ENCODE results near the gene ANKS4B. TPM values are rescaled to one million over a fixed set of nuclear protein-coding genes. Genes with fewer than 3 reads are reported as not detected.
"Not testable (repeated sequence)": the region's sequence is repeated elsewhere in the genome, so short reads cannot be mapped to it uniquely, and the experiment has no call there.

ANKS4B gene
- polyA plus RNA-seq, 3 donors, result not detected

- Histone ChIP-seq H3K9me3 (replicated peaks in 1 of 2; ENCODE audit: control insufficient read depth in 1 of 2, insufficient read depth in 1 of 2, low read length in 2 of 2) (peaks cover 10 to 25% of the 10 kb centered on the region in 2 donors), H2AFZ (ENCODE audit: insufficient read depth, low read depth, low read length, poor library complexity, severe bottlenecking) (no peak overlapping the region), H3K36me3 (replicated peaks in 1 of 2; ENCODE audit: control insufficient read depth in 1 of 2, insufficient read depth in 2 of 2, low read length in 2 of 2) (no peaks in the 10 kb centered on the region), H3K4me1 (ENCODE audit: control insufficient read depth in 1 of 2, insufficient read depth in 2 of 2, low read length in 2 of 2) (peaks cover 6 to 8% of the 10 kb centered on the region in 2 donors), H3K4me3 (replicated peaks in 1 of 3; ENCODE audit: low read depth in 2 of 3, low read length in 3 of 3) (no peak overlapping the region), H3K9ac (ENCODE audit: insufficient read depth, low read length, poor library complexity, severe bottlenecking) (no peak overlapping the region), H3K27me3 (ENCODE audit: control insufficient read depth in 2 of 2, insufficient read depth in 2 of 2, low read length in 2 of 2) (peaks cover 44 to 70% of the 10 kb centered on the region in 2 donors), H4K20me1 (ENCODE audit: insufficient read depth, low read length) (no peaks in the 10 kb centered on the region), H3K4me2 (replicated peaks; ENCODE audit: extremely low read depth, low read length, poor library complexity, severe bottlenecking) (no peak overlapping the region), H3K27ac (ENCODE audit: low read depth in 1 of 2, low read length in 2 of 2) (no peak overlapping the region), H3K79me2 (ENCODE audit: insufficient read depth, low read length) (no peaks in the 10 kb centered on the region)
- Mint-ChIP-seq H3K27me3 (ENCODE audit: low read depth in 3 of 3) (peaks cover 42 to 64% (median 61%) of the 10 kb centered on the region in 3 donors), H3K36me3 (peaks cover 0 to 7% of the 10 kb centered on the region in 2 donors), H3K9me3 (peaks cover 12 to 33% (median 26%) of the 10 kb centered on the region in 7 donors), H3K4me3 (no peak overlapping the region), H3K4me1 (peaks cover 7% of the 10 kb centered on the region), H3K27ac (no peak overlapping the region)
- intact Hi-C loops (cut with micrococcal nuclease), result loop anchor here in 1 of 2 donors (10.0 kb wide), 1 partner anchor 269 kb away; no protein-coding TSS in a partner anchor
- TF ChIP-seq CTCF (IDR thresholded peaks at IDR 0.05), result no peak
- no peak for DNase-seq
- no CpG with 5 or more reads among the region's 1 CpG for WGBS (ENCODE audit: insufficient coverage)
Measured at GRCh38 chr16:21285314-21285713, 51.8 kb downstream of the ANKS4B start.

GRCh38 chr16:21289789-21290188 lies 56.3 kb downstream of the ANKS4B start:
- not testable (repeated sequence) for H3K4me3 Mint-ChIP-seq
- H3K27me3 Mint-ChIP-seq (ENCODE audit: low read depth in 3 of 3), result peaks cover 32 to 61% (median 32%) of the 10 kb centered on the region in 3 donors
- intact Hi-C loops (cut with micrococcal nuclease), result loop anchor here in 1 of 2 donors (10.0 kb wide), 1 partner anchor 265 kb away; no protein-coding TSS in a partner anchor

More at GRCh38 chr16:21289789-21290188, 56.3 kb downstream of the ANKS4B start:
- not testable (repeated sequence) for H3K79me2 ChIP-seq (ENCODE audit: insufficient read depth, low read length); H3K36me3 ChIP-seq (replicated peaks in 1 of 2; ENCODE audit: control insufficient read depth in 1 of 2, insufficient read depth in 2 of 2, low read length in 2 of 2); H3K4me1 Mint-ChIP-seq; H3K4me1 ChIP-seq (ENCODE audit: control insufficient read depth in 1 of 2, insufficient read depth in 2 of 2, low read length in 2 of 2); H3K4me2 ChIP-seq (replicated peaks; ENCODE audit: extremely low read depth, low read length, poor library complexity, severe bottlenecking); H4K20me1 ChIP-seq (ENCODE audit: insufficient read depth, low read length); H3K4me3 ChIP-seq (replicated peaks in 1 of 3; ENCODE audit: low read depth in 2 of 3, low read length in 3 of 3); DNase-seq; H3K9ac ChIP-seq (ENCODE audit: insufficient read depth, low read length, poor library complexity, severe bottlenecking); H3K27ac Mint-ChIP-seq; H3K36me3 Mint-ChIP-seq; H3K27ac ChIP-seq (ENCODE audit: low read depth in 1 of 2, low read length in 2 of 2); H2AFZ ChIP-seq (ENCODE audit: insufficient read depth, low read depth, low read length, poor library complexity, severe bottlenecking)
- peaks cover 7 to 20% (median 14%) of the 10 kb centered on the region in 7 donors for H3K9me3 Mint-ChIP-seq
- peaks cover 34 to 70% of the 10 kb centered on the region in 2 donors for H3K27me3 ChIP-seq (ENCODE audit: control insufficient read depth in 2 of 2, insufficient read depth in 2 of 2, low read length in 2 of 2)
- 100% methylated on average over 2 of the region's 3 CpGs for WGBS (ENCODE audit: insufficient coverage)
- peaks cover 10 to 15% of the 10 kb centered on the region in 2 donors for H3K9me3 ChIP-seq (replicated peaks in 1 of 2; ENCODE audit: control insufficient read depth in 1 of 2, insufficient read depth in 1 of 2, low read length in 2 of 2)

All from CD14-positive monocyte (primary cell).